CD14-positive monocyte (primary cell): ENCODE measurements around the gene ZNF133. TPM values are rescaled to one million over a fixed set of nuclear protein-coding genes. Genes with fewer than 3 reads are reported as not detected.

ENCODE experiments used
- DNase-seq, 3 donors: peaks; one replicate each; pipeline ENCODE4 v3.0.0-alpha.2; 2011 to 2022
- H2AFZ ChIP-seq: 2 replicates; pipeline ENCODE4 v1.6.0; 2012; ENCODE audit warnings: mild to moderate bottlenecking, low read depth, low read length, inconsistent platforms; ENCODE audit not compliant: insufficient read depth, poor library complexity, severe bottlenecking
- H3K27ac ChIP-seq, 2 donors: 1 replicate in 1 of 2; 2 replicates in 1 of 2; pipeline ENCODE4 v1.5.1; 2012 to 2013; ENCODE audit warnings: low read length in 2 of 2, control low read depth in 1 of 2, inconsistent platforms in 1 of 2, low read depth in 1 of 2, mild to moderate bottlenecking in 1 of 2
- H3K27me3 ChIP-seq, 2 donors: one replicate each; pipeline versions ENCODE4 v1.6.0 to v1.6.1; 2011 to 2013; ENCODE audit warnings: low read length in 2 of 2; ENCODE audit not compliant: control insufficient read depth in 2 of 2, insufficient read depth in 2 of 2
- H3K36me3 ChIP-seq, 2 donors: replicated peaks in 1 of 2; 1 replicate in 1 of 2; 2 replicates in 1 of 2; pipeline versions ENCODE4 v1.5.1 to v1.6.1; 2012 to 2013; ENCODE audit warnings: low read length in 2 of 2, control low read depth in 1 of 2, inconsistent platforms in 1 of 2, mild to moderate bottlenecking in 1 of 2; ENCODE audit not compliant: insufficient read depth in 2 of 2, control insufficient read depth in 1 of 2
- H3K4me1 ChIP-seq, 2 donors: 1 replicate in 1 of 2; 2 replicates in 1 of 2; pipeline versions ENCODE4 v1.5.1 to v1.6.1; 2012 to 2013; ENCODE audit warnings: low read length in 2 of 2, control low read depth in 1 of 2, inconsistent platforms in 1 of 2, mild to moderate bottlenecking in 1 of 2, moderate library complexity in 1 of 2; ENCODE audit not compliant: insufficient read depth in 2 of 2, control insufficient read depth in 1 of 2
- H3K4me2 ChIP-seq: replicated peaks from 2 replicates; pipeline ENCODE3; 2012; ENCODE audit warnings: low read length, moderate library complexity, mild to moderate bottlenecking; ENCODE audit not compliant: poor library complexity, severe bottlenecking; ENCODE audit errors: extremely low read depth
- H3K4me3 ChIP-seq, 3 experiments: fragments of 200-600 bp in 1 of 3; sonication (generic) in 1 of 3; replicated peaks in 1 of 3; 1 replicate in 2 of 3; 2 replicates in 1 of 3; pipeline ENCODE4 v1.5.1; 2011 to 2013; ENCODE audit warnings: low read length in 3 of 3, mild to moderate bottlenecking in 3 of 3, control low read depth in 2 of 3, low read depth in 2 of 3, inconsistent platforms in 1 of 3, moderate library complexity in 1 of 3
- H3K79me2 ChIP-seq: 2 replicates; pipeline ENCODE4 v1.6.0; 2012; ENCODE audit warnings: mild to moderate bottlenecking, control low read depth, inconsistent platforms, low read length, moderate library complexity; ENCODE audit not compliant: insufficient read depth
- H3K9ac ChIP-seq: 2 replicates; pipeline ENCODE4 v1.6.0; 2017; ENCODE audit warnings: low read length, mild to moderate bottlenecking; ENCODE audit not compliant: insufficient read depth, poor library complexity, severe bottlenecking
- H3K9me3 ChIP-seq, 2 donors: replicated peaks in 1 of 2; 1 replicate in 1 of 2; 2 replicates in 1 of 2; pipeline versions ENCODE4 v1.5.1 to v1.6.1; 2012 to 2013; ENCODE audit warnings: low read length in 2 of 2, control low read depth in 1 of 2; ENCODE audit not compliant: control insufficient read depth in 1 of 2, insufficient read depth in 1 of 2
- H4K20me1 ChIP-seq: 2 replicates; pipeline ENCODE4 v1.6.0; 2012; ENCODE audit warnings: mild to moderate bottlenecking, low read length, control low read depth, moderate library complexity; ENCODE audit not compliant: insufficient read depth
- H3K27ac Mint-ChIP-seq, 7 donors: one replicate each; pipeline ENCODE4 v1.8.0; 2020; ENCODE audit warnings: mild to moderate bottlenecking in 7 of 7, mixed read lengths in 7 of 7, moderate library complexity in 6 of 7, inconsistent platforms in 2 of 7
- H3K27me3 Mint-ChIP-seq, 3 donors: one replicate each; pipeline ENCODE4 v1.8.0; 2021 to 2022; ENCODE audit warnings: low read depth in 3 of 3, mild to moderate bottlenecking in 3 of 3, mixed read lengths in 3 of 3, moderate library complexity in 3 of 3, inconsistent platforms in 1 of 3
- H3K36me3 Mint-ChIP-seq, 2 donors: one replicate each; pipeline ENCODE4 v1.8.0; 2020; ENCODE audit warnings: mixed read lengths in 2 of 2, inconsistent platforms in 1 of 2, mild to moderate bottlenecking in 1 of 2
- H3K4me1 Mint-ChIP-seq: one replicate; pipeline ENCODE4 v1.8.0; 2020; ENCODE audit warnings: mild to moderate bottlenecking, mixed read lengths
- H3K4me3 Mint-ChIP-seq, 2 donors: one replicate each; pipeline ENCODE4 v1.8.0; 2020; ENCODE audit warnings: mild to moderate bottlenecking in 2 of 2, mixed read lengths in 2 of 2, moderate library complexity in 1 of 2
- H3K9me3 Mint-ChIP-seq, 7 donors: one replicate each; pipeline ENCODE4 v1.8.0; 2020 to 2022; ENCODE audit warnings: mixed read lengths in 7 of 7, mild to moderate bottlenecking in 6 of 7, moderate library complexity in 6 of 7, inconsistent platforms in 2 of 7
- CTCF ChIP-seq: fragments of 200-600 bp; IDR thresholded peaks from one replicate; pipeline ENCODE4 v1.8.0; 2022; ENCODE audit warnings: antibody characterized with exemption, mild to moderate bottlenecking
- WGBS: methylation state at CpG from one replicate; pipeline ENCODE4 v1.1.5; 2013; ENCODE audit warnings: missing lambda C conversion rate; ENCODE audit not compliant: insufficient coverage; 5-methylcytosine and 5-hydroxymethylcytosine counted together
- intact Hi-C, 2 donors: fragments of 100-400 bp; cut with micrococcal nuclease; formaldehyde crosslinking; loops; one replicate each; pipeline versions ENCODE4 v1.15.0 to v1.15.1; 2023
- polyA plus RNA-seq, 3 donors: library from polyadenylated mRNA; depleted of rRNA in 1 of 3; unstranded in 2 of 3; stranded (reverse) in 1 of 3; fragments of 300-500 nt in 2 of 3; fragments of >200 nt in 1 of 3; fragmentation: Illumina TruSeq in 2 of 3; gene quantifications; 1 replicate in 2 of 3; 2 replicates in 1 of 3; pipeline ENCODE4 v1.2.3, GENCODE V29; 2012 to 2021

ZNF133 gene
- polyA plus RNA-seq, 3 donors = 1.7 to 9.7 (median 3.4) TPM

GRCh38 chr20:18265441-18265840 is 22.9 kb upstream of the ZNF133 start:
- Histone ChIP-seq H3K4me3 (no peak overlapping the region), H3K4me2 (no peak overlapping the region), H3K27ac (no peak overlapping the region), H3K27me3 (peaks cover 0 to 2% of the 10 kb centered on the region in 2 donors), H3K9me3 (no peaks in the 10 kb centered on the region), H3K9ac (no peak overlapping the region), H2AFZ (no peak overlapping the region), H4K20me1 (no peaks in the 10 kb centered on the region), H3K79me2 (no peaks in the 10 kb centered on the region), H3K4me1 (no peaks in the 10 kb centered on the region), H3K36me3 (no peaks in the 10 kb centered on the region)
- Mint-ChIP-seq H3K27me3 (peaks cover 2 to 16% (median 7%) of the 10 kb centered on the region in 3 donors), H3K4me3 (no peak overlapping the region), H3K27ac (no peak overlapping the region), H3K36me3 (no peaks in the 10 kb centered on the region), H3K9me3 (no peaks in the 10 kb centered on the region), H3K4me1 (no peaks in the 10 kb centered on the region)
- 50% methylated on average over 2 of the region's 4 CpGs for WGBS
- TF ChIP-seq CTCF = no peak
- intact Hi-C loops = no loop called here
- DNase-seq = no peak

- no peaks in the 10 kb centered on the region for H3K4me1 ChIP-seq
- H3K9ac ChIP-seq = no peak overlapping the region
- no peaks in the 10 kb centered on the region for H3K36me3 Mint-ChIP-seq
- no peaks in the 10 kb centered on the region for H3K4me1 Mint-ChIP-seq
- no peaks in the 10 kb centered on the region for H3K36me3 ChIP-seq
- peaks cover 0 to 2% of the 10 kb centered on the region in 2 donors for H3K27me3 ChIP-seq
- H3K27me3 Mint-ChIP-seq = peaks cover 7 to 14% (median 7%) of the 10 kb centered on the region in 3 donors
- DNase-seq = no peak
- no peak overlapping the region for H3K4me2 ChIP-seq
- no peak overlapping the region for H3K4me3 ChIP-seq
- no peaks in the 10 kb centered on the region for H4K20me1 ChIP-seq
- WGBS = no CpG with 5 or more reads among the region's 5 CpGs
- no peak overlapping the region for H3K4me3 Mint-ChIP-seq
- no peaks in the 10 kb centered on the region for H3K79me2 ChIP-seq
- no peak overlapping the region for H3K27ac ChIP-seq
- no peak overlapping the region for H3K27ac Mint-ChIP-seq
- H2AFZ ChIP-seq = no peak overlapping the region
- intact Hi-C loops = no loop called here
- no peak for TF ChIP-seq CTCF
- H3K9me3 ChIP-seq = no peaks in the 10 kb centered on the region
- no peaks in the 10 kb centered on the region for H3K9me3 Mint-ChIP-seq
These were observed 22.0 kb upstream of the ZNF133 start for GRCh38 chr20:18266282-18266681.
